ENCODE measurements around the gene GLS.
A peak's percentile ranks its signal among the peaks of the same experiment; 100 is the strongest.
"Not testable (repeated sequence)": the region's sequence is repeated elsewhere in the genome, so short reads cannot be mapped to it uniquely, and the experiment has no call there.

GLS gene

DNA sequence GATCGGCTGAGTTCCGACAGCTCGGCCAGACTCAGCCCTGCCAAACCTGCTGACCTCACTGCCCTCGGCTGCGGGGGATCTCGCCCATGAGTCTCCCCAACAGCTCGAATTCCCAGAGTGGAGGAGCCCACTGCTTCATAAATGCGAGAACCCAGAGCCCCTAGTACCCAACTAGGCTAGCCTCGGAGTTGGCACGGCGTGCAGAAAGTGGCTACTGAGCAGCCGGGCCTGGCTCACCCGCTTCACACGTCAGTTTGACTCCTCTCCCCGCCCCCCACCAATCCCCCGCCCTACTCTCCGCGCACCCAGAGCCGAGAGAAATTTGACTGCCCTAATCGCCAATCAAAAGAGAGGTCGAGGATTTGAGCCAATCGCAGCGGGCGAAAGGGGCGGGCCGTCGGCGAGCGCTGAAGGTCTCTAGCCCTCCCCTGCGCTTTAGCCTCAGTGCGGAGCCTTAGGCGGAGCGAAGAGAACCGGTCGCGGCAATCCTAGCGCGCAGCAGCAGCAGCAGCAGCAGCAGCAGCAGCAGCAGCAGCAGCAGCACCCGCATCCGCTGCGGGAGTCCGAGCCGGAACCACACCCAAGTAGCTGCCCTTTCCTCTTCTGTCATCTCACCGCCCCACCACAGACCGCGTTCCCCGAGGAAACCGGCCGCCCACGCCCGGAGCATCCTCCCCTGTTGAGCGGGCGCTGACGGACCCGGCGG, at the start of gene GLS:
GLS (plus strand) TSS at position 444 of the 706 bp plus-strand sequence. CDS start 264 bp downstream, outside the sequence.
- peak; percentile 97 for DNase-seq

DNA sequence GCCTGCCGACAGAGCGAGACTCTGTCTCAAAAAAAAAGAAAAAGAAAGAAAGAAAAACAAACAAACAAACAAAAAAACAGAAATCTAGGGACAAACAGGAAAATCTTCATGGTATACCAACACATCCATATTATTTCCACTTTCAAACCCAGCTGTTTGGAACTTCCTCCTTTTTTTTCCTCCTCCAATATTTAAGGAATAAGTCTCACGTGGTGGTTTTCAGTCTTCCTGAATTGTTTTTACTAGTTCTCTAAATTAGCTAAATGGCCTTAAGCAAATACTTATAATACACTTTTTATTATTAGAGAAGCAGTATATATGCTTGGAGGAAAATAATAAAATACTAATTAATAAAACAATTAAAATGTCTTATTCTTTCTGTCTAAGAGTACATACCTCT, 48.7 kb upstream of the GLS start:
- no peak for DNase-seq

DNA sequence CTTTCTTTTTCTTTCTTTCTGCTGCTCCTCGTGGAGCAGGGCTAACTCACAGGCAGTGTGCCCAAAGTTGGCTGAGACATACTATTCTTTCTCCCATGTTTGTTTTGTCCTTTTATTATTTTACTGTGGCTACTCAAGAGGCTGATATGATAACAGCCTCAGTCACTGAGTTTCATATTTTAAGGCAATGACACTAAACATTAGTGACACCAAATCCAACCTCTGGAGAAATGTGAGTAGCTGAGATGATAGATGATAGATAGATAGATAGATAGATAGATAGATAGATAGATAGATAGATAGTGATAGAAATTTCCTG, 45.8 kb upstream of the GLS start:
- DNase-seq = no peak

DNA sequence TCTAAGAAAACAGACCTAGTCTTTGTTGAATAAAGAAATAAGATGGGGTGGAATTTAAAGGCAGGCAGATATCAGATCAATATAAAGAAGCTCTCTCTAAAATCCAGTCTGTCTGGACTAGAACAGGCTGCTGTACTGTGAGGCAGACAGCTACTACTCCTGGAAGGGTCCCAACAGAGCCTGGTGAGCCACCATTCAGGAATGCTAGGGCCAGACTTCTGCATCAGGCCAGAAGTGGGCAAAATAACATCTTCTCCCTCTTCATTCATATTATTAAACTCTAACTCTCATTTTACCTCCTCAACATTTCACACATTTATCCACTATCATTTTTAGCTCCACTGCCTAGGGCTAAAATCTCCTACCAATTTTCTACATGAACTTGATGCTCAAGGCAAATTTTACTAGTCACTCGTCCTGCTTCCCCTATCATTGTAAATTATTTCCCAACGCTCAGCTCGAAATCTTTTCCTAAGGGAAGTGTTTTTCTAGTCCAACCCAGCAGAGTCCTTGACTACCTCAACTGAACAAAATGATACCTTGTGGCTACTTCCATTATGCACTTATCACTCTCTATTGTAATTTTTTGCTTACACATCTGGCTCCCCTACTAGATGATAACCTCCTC, 45.2 kb upstream of the GLS start:
- no peak for DNase-seq

DNA sequence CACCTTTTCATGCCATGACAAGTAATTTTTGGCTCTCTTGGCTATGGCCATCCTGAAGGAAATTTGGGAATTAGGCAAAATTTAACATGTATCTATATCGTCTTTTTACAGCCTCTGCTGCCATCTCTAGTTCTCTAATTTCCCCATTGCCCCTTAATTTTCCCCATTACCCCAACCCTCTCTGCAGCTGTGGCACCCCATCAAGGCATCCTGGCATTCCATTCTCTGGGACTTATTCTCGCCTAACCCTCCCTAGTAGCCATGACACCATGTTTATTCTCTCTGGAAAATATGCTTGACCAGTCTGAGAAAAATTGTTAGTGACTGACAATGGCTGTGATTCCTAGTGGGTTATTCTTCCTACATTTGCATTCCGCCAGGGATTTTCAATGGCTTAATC, 43.9 kb upstream of the GLS start:
- DNase-seq = no peak

DNA sequence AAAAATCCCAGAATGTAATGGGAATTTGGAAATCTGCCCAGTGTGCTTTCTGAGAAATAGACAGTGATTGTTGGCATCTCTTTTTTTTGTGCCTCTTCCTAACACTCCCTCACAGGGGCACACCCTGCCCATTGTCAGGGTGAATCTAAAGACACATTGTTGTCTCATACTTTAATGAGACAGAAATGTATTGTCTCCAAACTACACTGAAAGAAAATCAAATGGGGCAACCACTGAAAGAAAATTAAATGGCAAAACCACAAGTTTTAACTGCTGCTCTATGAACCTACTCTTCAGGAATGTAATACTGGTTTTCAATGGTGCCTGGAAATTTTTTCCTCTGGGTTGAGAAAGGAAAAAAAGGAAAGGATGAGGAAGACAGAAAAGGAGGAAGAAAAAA, 43.2 kb upstream of the GLS start:
- no peak for DNase-seq

DNA sequence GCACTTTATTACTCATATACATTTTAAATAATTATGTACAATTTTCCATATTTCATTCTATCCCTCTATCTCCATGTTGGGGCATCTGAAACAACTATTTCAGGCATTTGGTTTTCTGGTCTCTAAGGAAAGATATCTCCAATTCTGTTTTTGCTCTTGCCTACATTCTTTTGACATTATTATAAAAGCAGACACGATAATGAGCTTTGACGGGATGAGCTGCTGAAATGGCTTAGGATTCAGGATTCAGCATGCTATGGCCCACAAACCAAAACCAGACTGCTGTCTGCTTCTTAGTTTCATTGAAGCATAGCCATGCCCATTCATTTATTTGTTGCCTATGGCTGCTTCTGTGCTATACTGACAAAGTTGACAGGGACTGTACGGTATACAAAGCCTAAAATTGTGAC, 42.7 kb upstream of the GLS start:
- DNase-seq = no peak

DNA sequence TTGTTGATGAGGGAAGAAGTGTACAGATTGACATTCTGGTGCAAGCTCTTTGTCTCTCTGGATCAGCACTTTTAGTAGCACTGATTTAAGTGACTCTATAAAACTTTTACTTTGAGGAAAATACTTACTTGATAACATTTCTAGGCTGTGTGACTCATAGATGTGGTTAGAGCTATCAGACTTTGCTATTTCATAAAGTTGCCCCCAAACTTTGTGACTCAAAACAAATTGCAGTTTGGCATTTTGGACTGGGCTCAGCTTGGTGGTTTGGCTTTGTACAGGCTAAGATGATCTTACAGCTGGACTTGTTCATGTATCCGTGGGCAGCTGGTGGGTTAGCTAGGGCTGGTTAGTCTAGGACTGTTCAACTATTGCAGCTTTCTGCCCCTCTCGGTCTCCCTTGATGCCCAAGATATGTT, 42.1 kb upstream of the GLS start:
- DNase-seq = peak; percentile 41

DNA sequence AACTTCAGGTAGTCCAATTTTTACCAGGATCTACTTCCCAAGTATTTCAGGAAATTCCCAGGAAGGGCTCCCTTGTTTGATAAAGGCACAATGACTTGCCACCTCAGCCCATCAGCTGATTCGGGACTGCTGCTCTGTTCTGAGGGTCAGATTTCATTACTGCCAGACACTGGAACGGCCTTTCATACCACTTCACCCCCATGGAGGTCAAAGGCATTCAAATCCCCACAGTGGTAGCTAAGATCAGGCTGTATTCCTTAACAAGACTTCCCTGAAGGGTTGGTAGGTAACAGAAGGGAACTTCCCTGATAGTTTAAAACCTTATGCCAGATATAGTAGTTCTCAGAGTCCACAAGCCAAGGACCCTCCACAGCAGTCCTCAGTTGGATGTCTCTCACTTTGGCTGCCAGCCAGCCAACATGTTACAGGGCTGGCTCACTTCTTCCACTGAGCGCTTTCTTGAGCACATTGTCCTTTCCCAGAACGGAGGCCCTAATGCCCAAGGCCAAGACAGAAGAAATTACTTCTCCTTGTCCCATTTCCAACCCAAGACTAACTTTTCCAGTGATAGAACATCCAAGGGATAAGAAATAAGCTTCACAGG, 40.0 kb upstream of the GLS start:
- DNase-seq = no peak

DNA sequence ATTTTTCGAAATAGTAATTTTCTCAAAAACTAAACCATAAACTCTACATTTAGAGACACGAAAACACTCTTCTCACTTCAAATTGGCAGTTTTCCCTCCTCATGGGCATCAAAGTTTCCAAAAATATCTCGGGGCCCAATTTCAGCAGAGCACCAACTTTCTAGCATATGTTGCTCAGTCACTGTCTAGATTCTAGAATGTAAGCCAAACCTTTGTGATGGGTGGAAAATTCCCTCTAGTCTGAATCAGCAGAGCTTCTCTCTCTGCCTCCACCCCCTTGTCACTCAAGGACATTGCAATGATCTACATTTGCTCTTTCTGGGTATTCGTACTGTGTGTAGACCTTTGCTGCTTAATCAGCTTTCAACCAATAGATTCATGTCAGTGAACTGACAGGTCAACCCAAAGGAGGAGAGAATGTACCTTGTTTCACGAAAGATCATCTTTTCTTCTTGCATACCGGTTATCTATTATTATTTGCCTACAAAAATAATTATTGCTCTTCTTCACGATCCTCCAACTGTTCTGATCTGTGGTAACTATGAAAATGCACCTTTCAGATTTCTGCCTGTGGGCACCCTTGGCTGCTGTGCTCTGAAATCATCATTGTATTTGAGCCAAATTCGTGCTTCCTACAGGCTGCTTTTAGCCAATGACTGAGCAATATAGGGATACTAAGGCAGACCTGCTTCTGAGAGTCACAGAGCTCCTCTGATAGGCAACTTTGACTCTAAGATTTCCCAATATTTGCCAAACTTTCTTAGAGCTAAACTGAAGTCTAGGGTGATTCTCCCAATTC, 38.7 kb upstream of the GLS start:
- DNase-seq = no peak

DNA sequence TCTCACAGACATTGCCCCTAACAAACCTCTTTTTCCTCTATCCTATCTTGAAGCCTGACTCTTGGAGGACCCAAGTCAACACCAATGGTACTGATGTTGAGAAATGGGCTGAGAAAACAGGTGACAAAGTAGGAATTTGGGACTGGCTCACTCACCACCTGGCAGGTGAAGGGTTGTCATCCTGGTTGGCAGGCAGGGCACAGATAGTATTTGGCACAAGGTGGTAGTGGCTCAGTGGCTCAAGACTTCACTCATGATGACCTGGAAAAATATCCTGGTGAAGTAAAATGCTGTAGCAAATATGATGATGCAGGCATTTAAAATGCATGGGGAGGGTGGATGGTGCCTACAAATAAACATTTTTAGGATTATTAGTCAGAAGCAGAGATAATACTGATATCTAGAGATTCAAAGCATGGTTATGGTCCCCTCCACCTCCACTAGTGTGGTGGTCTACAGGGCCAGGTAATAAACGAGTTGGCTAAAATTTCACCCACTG, 38.0 kb upstream of the GLS start:
- no peak for DNase-seq

DNA sequence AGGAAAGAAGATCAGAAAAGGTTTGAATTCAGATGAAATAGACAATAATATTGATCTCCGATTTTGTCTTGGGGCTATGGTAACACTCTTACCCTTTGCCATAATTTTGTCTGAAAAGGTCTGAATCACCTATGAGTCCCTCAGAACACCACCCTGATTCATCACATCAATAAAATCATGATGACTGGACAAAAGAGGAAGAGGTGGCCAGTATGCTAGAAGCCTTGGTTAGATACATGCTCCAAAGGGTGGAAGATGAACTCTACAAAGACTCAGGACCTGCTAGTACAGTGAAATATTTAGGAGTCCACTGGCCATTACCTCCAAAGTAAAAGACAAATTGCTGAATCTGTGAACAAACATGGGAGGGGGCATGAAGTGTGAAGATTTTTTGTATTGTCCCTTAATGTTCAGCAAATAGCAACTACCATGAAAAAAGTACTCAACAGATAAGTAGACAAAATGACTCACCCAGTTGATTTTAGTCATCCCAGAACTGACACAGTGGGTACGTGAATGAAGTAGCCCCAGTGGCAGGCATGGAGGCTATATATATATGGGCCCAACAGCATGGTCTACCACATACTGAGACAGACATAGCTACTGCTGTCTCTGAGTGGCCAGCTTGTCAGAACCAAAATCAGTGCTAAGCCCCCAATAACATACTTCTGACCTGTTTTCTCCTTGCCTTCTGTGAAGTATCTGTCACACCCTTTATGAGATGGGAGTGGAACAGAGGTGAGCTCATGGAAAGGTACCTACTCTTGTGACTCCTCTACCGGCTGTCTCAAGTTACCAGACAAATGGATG, 36.5 kb upstream of the GLS start:
- peak; percentile 74 for DNase-seq

DNA sequence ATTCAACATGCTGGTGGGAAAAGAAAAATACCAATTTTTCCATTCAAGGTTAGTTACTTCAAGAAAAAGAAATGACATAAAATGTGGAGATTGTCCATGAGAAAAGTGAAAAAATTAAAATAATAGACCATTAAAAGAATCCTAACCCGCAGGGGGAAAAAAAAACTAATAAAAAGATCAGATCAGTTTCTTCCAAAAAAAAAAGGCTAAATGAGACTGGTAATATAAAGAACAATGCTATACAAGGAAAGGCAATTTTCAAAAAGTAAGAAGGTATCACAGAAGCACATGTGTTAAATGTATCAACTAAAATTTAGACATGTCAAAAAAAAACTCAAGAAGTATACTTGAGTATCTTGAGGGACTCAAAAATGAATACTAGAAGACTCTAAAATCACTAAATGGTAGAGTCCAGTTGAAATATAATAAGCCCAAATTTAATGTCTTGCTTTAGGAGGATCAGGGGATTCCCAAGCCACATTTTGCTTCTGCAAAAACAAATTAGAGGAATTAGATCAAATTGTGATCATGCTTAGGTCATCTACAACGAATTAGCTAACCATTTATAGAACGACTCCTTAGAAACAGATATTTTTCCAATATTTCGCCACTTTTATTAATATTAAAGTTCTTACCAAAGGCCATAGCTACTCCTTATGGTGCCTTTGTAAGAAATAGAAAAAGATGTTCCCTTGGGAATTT, 35.8 kb upstream of the GLS start:
- no peak for DNase-seq

DNA sequence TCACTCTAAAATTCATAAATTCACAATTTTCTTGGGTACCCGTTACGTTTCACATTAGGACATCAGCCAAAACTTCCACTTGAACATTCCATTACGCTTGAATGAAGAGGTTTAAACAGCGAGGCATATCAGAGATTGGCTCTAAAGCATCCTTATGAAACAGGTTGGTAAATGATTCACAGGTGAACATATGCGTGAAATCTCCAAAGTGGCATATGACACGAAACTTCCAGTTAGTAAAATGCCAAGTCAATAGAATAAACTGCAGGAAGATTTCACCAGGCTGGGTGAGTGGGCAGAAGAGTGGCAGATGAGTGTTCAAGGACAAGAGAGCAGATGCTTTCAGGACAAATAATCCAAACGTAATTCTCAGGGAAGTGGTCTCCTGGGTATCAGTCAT, 33.9 kb upstream of the GLS start:
- peak; percentile 38 for DNase-seq

DNA sequence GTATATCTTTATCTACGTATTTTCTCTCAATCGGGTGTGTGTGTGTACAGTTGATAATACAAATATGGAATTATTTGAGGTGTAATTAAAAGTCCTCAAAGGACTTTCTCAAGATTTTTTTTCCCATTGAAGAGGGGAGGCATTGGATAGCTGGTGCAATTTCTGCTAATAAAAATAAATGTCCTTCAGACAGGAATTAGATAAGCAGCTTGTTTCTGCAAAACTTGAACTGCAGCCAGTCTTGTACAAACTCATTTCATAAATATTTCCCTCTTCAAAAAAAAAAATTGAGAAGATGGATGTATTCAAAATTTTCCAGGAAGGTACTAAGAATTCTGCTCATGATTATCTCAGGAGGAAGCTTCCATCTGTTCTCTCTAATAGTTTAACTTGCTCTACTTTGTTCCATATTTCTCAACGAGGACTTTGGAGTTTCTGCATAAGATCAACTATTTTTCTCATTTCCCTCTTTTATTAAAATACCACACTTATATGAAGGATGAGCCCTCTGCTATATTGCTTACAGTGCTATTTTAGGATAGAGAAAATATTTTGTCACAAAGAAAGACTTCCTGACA, 33.0 kb upstream of the GLS start:
- no peak for DNase-seq

DNA sequence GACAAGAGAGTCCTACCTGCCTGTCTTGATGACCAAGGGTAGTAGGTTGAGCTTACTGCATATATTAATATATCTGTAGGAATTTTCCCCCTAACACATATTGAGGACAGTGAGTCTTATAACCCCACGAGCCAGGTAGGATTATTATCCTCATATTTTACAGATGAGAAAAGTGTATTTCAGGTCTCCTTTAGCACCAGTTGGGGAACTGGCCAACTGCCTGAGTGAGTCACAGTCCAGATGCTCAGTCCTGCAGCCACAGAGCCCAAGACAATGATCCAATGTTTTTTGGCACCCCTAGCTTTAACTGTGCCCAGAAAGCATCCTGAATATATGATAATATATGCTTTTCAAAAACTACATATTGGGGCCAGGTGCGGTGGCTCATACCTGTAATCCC, 30.8 kb upstream of the GLS start:
- DNase-seq = no peak

DNA sequence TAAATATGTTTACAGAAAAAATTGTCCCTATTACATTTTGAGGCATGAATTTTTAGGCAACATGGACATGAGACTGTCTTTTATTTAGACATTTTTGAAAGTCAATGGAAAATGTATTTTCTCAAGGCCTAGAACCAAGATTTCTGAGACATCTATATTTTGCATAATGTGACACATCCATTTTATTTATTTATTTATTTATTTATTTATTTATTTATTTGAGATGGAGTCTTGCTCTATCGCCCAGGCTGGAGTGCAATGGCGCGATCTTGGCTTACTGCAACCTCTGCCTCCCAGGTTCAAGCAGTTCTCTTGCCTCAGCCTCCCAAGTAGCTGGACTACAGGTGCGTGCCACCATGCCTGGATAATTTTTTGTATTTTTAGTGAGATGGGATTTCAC, 27.6 kb upstream of the GLS start:
- DNase-seq = not testable (repeated sequence)

DNA sequence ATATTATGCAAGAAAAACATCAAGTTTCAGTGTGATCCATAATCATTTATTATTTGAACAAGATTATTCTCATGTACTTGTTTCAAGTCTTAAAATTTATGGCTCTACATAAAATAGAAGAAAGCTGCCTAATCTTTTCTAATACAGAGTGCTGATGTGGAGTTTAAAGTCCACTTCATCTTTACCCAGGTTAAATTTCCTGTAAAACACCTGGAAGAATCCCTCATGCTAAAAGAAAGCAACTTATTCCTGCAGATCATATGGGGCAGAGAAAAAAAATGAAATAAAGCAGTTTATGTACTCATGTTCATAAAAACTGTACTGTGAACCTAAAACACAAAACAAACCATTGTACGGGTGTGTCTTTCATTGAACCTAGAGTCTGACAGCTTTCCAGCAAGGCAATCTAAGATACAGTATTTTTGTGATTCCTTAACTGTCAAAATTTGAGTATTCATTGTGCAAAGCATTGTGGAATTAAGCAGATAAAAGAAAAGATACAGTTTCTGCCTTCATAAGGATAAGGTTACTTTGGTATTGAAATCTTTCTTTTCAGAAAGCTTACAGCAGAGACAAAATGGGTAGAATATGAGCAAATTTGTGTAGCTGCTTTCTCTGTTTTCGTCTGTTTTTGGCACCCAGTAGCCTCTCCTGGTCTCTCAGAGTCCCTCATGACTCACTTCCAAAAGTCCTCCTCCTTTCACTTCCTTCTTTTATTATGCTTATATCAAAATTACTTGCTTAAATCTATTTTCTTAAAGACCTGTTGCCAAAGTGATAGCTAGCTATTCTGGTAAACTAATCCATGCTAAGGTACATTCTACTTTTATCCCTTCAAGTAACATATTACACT, 26.9 kb upstream of the GLS start:
- no peak for DNase-seq

DNA sequence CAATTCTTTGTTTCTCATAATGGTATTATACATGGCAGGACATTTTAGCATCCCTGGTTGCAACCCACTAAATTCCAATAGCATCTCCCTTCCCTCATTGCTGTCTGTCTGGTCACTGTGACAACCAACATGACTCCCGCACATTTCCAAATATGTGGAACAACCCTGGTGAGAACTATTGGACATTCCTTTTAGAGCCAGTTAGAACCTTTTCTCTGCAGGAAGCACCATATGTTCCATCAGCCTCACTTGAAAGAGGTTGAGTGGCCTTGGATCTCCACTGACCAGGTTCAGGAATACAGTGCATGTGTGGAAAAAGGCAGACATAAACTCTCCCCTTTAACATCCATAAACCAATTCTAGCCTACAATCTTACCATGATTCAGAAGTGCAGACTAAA, 25.9 kb upstream of the GLS start:
- no peak for DNase-seq

DNA sequence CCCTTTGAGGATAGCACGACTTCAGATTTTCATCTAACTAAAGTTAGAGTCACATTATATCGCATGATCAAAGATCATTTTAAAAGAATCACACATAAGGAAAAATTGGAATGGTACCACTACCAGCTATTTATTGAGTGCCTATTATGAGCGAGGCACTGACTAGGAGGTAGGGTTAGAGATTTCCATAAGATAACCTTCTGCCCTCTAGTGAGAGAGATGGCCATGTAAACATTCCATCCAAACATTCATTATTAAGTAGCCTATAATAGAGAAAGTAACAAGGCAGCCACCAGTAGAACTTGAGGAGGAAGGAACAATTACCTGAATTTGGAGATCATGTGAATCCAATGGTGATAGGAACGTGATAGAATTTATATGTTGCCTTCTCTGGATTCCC, 25.4 kb upstream of the GLS start:
- no peak for DNase-seq

DNA sequence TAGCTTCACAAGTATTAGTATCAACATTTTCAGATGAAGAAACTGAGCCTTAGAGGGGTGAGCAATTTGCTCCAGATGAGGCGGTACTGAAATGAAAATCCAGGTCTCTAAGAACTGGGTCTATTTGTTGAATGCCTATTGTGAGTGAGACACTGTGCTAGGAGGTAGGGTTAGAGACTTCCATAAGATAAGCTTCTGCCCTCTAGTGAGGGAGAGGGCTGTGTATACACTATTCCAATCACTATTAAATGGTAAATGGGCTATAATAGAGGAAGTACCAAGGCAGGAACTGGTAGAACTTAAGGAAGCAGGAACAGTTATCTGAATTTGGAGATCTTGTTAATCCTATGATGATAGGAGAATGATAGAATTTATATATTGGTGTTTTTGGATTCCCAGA, 23.6 kb upstream of the GLS start:
- no peak for DNase-seq

Measured in activated CD4-positive, alpha-beta T cell treated with anti-CD3 and anti-CD28 coated beads for 48 hours (primary cell).